KMS-11 (cell line): ENCODE data around the gene CD8A.

ENCODE experiments used
- H2AFZ ChIP-seq: fragments of 200-600 bp; sonication (generic); 2 replicates; pipeline ENCODE4 v1.6.1; 2016; ENCODE audit warnings: antibody characterized with exemption, mixed run types, low read depth
- H3K27ac ChIP-seq: fragments of 200-600 bp; sonication (generic); 2 replicates; pipeline ENCODE4 v1.6.1; 2016; ENCODE audit warnings: mild to moderate bottlenecking, mixed run types
- H3K27me3 ChIP-seq: fragments of 200-600 bp; sonication (generic); 2 replicates; pipeline ENCODE4 v1.6.1; 2017; ENCODE audit warnings: mild to moderate bottlenecking, low read depth, mixed run types, moderate library complexity; ENCODE audit not compliant: insufficient read depth
- H3K36me3 ChIP-seq: fragments of 200-600 bp; sonication (generic); 2 replicates; pipeline ENCODE4 v1.6.1; 2017; ENCODE audit warnings: mild to moderate bottlenecking, mixed run types; ENCODE audit not compliant: insufficient read depth
- H3K4me1 ChIP-seq: fragments of 200-600 bp; sonication (generic); 2 replicates; pipeline ENCODE4 v1.6.1; 2016; ENCODE audit warnings: mild to moderate bottlenecking, low read depth, mixed run types; ENCODE audit not compliant: poor library complexity, severe bottlenecking
- H3K4me2 ChIP-seq: fragments of 200-600 bp; sonication (generic); 2 replicates; pipeline ENCODE4 v1.7.0; 2016; ENCODE audit warnings: mild to moderate bottlenecking, mixed run types
- H3K4me3 ChIP-seq: fragments of 200-600 bp; sonication (generic); IDR thresholded peaks from 2 replicates; pipeline ENCODE4 v1.6.1; 2017; ENCODE audit warnings: low read depth, low read length, mixed read lengths; ENCODE audit not compliant: insufficient read depth
- H3K79me2 ChIP-seq: fragments of 200-600 bp; sonication (generic); 2 replicates; pipeline ENCODE4 v1.6.1; 2016; ENCODE audit warnings: low read depth, mixed run types; ENCODE audit not compliant: insufficient read depth
- H3K9ac ChIP-seq: fragments of 200-600 bp; sonication (generic); 2 replicates; pipeline ENCODE4 v1.6.1; 2016; ENCODE audit warnings: mild to moderate bottlenecking, mixed run types
- H4K20me1 ChIP-seq: fragments of 200-600 bp; sonication (generic); 2 replicates; pipeline ENCODE4 v1.6.1; 2016; ENCODE audit warnings: mild to moderate bottlenecking, mixed run types; ENCODE audit not compliant: insufficient read depth
- CTCF ChIP-seq: fragments of 200-600 bp; sonication (generic); conservative IDR thresholded peaks from 2 replicates; pipeline ENCODE4 v1.6.1; 2017; ENCODE audit warnings: low read depth, mild to moderate bottlenecking, antibody characterized with exemption, low read length, moderate library complexity, mixed read lengths

The CD8A gene

GRCh38 chr2:86791573-86791972 lies 860 bp upstream of the CD8A start:
- no peaks in the 10 kb centered on the region for H3K27me3 ChIP-seq
- H3K4me3 ChIP-seq = no peak overlapping the region

GRCh38 chr2:86790134-86790675 lies 508 bp downstream of the CD8A start:
- Histone ChIP-seq H3K36me3 (no peaks in the 10 kb centered on the region), H4K20me1 (no peaks in the 10 kb centered on the region), H3K9ac (no peak overlapping the region), H2AFZ (no peak overlapping the region), H3K27me3 (no peaks in the 10 kb centered on the region), H3K4me3 (no peak overlapping the region), H3K4me1 (no peaks in the 10 kb centered on the region), H3K27ac (no peak overlapping the region), H3K79me2 (no peaks in the 10 kb centered on the region), H3K4me2 (no peak overlapping the region)
- TF ChIP-seq CTCF = no peak

More at GRCh38 chr2:86791573-86791972, 860 bp upstream of the CD8A start:
- H3K36me3 ChIP-seq = no peaks in the 10 kb centered on the region
- H3K79me2 ChIP-seq = no peaks in the 10 kb centered on the region
- no peak overlapping the region for H2AFZ ChIP-seq
- H3K9ac ChIP-seq = no peak overlapping the region
- H3K4me1 ChIP-seq = no peaks in the 10 kb centered on the region
- H3K4me2 ChIP-seq = no peak overlapping the region
- TF ChIP-seq CTCF = no peak
- H3K27ac ChIP-seq = no peak overlapping the region
- no peaks in the 10 kb centered on the region for H4K20me1 ChIP-seq

GRCh38 chr2:86789687-86790133 lies 1.0 kb downstream of the CD8A start:
- H3K36me3 ChIP-seq = no peaks in the 10 kb centered on the region
- H3K4me1 ChIP-seq = no peaks in the 10 kb centered on the region
- no peak overlapping the region for H3K27ac ChIP-seq
- no peaks in the 10 kb centered on the region for H3K27me3 ChIP-seq
- no peaks in the 10 kb centered on the region for H3K79me2 ChIP-seq
- no peak for TF ChIP-seq CTCF
- no peaks in the 10 kb centered on the region for H4K20me1 ChIP-seq
- no peak overlapping the region for H3K4me3 ChIP-seq
- H2AFZ ChIP-seq = no peak overlapping the region
- no peak overlapping the region for H3K9ac ChIP-seq
- no peak overlapping the region for H3K4me2 ChIP-seq

GRCh38 chr2:86788881-86789686 lies 1.6 kb downstream of the CD8A start:
- H3K4me2 ChIP-seq = no peak overlapping the region

More at GRCh38 chr2:86788881-86789686, 1.6 kb downstream of the CD8A start:
- Histone ChIP-seq H2AFZ (no peak overlapping the region), H3K9ac (no peak overlapping the region), H3K79me2 (no peaks in the 10 kb centered on the region), H3K36me3 (no peaks in the 10 kb centered on the region), H3K4me3 (no peak overlapping the region), H3K27ac (no peak overlapping the region), H3K27me3 (no peaks in the 10 kb centered on the region), H3K4me1 (no peaks in the 10 kb centered on the region), H4K20me1 (no peaks in the 10 kb centered on the region)
- TF ChIP-seq CTCF = no peak
